ELF-1 (cell line): ENCODE data around the gene INF2.
"Not testable (repeated sequence)": the region's sequence is repeated elsewhere in the genome, so short reads cannot be mapped to it uniquely, and the experiment has no call there.

ENCODE experiments used
- DNase-seq: peaks from one replicate; pipeline ENCODE4 v3.0.0-alpha.2; 2016; ENCODE audit warnings: low read depth, low spot score

The INF2 gene

GRCh38 chr14:104719343-104719742 lies 29.9 kb downstream of the INF2 start:
- DNase-seq = no peak

GRCh38 chr14:104721505-104722431 lies 32.4 kb downstream of the INF2 start:
- DNase-seq = no peak

GRCh38 chr14:104722938-104723650 lies 33.7 kb downstream of the INF2 start:
- DNase-seq = peak; percentile 54

GRCh38 chr14:104723651-104724406 lies 34.4 kb downstream of the INF2 start, which contains the start of gene ADSS1:
ADSS1 (plus strand) TSS chr14:104724229; CDS start chr14:104724271, 42 bp downstream.
- peak; percentile 69 for DNase-seq

- no peak for DNase-seq
Observed at GRCh38 chr14:104724407-104724980, 35.1 kb downstream of the INF2 start.

GRCh38 chr14:104724981-104725771 lies 35.8 kb downstream of the INF2 start:
- DNase-seq = peak; percentile 68

- DNase-seq = no peak
Observed at GRCh38 chr14:104725772-104726548, 36.5 kb downstream of the INF2 start.

GRCh38 chr14:104726600-104727451 lies 37.4 kb downstream of the INF2 start:
- no peak for DNase-seq

- no peak for DNase-seq
Observed at GRCh38 chr14:104728631-104729030, 39.2 kb downstream of the INF2 start.

GRCh38 chr14:104729176-104729834 lies 39.9 kb downstream of the INF2 start:
- not testable (repeated sequence) for DNase-seq

GRCh38 chr14:104729835-104730181 lies 40.4 kb downstream of the INF2 start:
- DNase-seq = no peak

GRCh38 chr14:104730487-104730886 lies 41.1 kb downstream of the INF2 start:
- DNase-seq = no peak

- peak; percentile 55 for DNase-seq
Observed at GRCh38 chr14:104731320-104732294, 42.2 kb downstream of the INF2 start.

GRCh38 chr14:104732355-104732804 lies 43.0 kb downstream of the INF2 start:
- DNase-seq = no peak

GRCh38 chr14:104732931-104733681 lies 43.7 kb downstream of the INF2 start:
- no peak for DNase-seq

- no peak for DNase-seq
Observed at GRCh38 chr14:104734051-104734587, 44.7 kb downstream of the INF2 start.
